ENCODE measurements around the gene PRM3.

Gene PRM3

DNA sequence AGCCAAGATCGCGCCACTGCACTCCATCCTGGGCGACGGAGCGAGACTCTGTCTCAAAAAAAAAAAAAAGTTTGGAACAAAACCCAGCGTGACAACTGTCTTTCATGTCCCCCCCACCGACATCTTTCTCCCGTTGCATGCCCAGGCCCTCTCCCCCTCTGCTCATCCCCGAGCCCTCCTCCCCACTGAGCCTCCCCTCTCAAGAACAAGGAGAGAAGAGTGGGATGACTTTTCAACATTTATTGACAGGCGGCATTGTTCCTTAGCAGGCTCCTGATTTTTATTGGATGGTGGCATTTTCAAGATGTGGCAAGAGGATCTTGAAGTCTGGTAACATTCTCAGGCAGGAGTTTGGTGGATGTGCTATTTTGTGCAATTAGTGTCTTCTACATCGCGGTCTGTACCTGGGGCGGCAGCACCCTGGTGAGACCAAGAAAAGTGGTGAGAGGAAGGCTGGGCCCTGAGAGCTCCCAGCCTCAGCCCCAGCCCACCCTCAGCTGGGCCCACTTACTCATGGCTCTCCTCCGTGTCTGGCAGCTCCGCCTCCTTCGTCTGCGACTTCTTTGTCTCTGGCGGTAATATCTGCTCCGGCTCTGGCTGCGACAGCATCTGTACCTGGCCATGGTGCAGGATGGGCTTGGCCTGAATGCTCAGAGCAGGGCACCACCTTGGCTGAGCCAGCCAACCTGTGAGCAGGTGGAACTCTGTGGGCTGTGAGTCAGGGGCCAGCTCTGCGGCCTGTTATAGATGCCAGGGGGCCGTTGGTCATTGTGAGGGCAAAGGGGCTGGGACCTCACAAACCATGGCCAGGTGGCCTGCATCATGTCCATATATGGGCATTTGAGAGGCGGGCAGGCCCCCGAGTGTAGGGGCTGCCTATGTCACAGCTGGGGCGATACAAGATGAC, 7.4 kb upstream of the PRM3 start, which contains the start of gene PRM1:
TSS of gene PRM1 (minus strand) at position 715 of the 907 bp plus-strand sequence. CDS start at position 623, 92 bp downstream.
- DNase-seq, result no peak

DNA sequence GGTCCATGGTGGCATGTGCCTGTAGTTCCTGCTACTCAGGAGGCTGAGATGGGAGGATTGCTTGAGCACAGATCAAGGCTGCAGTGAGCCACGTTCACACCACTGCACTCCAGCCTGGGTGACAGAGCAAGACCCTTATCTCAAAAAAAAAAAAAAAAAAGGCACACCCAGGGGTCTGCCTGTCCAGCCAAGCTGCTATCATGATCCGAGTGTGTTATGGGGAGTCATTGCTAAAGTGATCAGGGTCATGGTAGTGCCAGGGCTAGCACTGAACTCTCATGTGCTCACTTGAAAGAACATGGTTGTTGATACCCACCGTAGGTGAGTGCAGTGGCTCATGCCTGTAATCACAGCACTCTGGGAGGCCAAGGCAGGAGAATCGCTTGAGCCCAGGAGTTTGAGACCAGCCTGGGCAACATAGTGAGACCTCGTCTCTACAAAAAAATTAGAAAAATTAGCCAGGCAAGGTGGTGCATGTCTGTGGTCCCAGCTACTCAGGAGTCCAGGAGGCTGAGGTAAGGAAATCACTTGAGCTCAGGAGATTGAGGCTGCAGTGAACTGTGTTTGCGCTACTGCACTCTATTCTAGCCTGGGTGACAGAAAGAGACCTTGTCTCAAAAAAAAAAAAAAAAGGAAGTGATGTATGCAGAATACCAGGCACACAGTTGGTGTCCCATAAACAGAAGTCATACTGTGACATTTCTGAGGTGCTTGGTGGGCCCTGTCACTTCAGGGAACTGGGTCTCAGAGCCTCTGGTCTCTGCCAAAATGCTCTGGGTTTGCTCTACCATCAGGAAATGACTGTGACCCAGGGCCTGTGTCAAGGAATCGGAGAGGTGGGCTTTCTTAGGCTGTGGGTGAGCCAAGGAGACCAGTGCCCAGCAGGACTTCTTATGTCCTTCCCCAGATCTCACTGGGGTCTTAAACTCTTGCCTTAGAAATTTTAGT, 5.5 kb upstream of the PRM3 start:
- DNase-seq, result no peak

DNA sequence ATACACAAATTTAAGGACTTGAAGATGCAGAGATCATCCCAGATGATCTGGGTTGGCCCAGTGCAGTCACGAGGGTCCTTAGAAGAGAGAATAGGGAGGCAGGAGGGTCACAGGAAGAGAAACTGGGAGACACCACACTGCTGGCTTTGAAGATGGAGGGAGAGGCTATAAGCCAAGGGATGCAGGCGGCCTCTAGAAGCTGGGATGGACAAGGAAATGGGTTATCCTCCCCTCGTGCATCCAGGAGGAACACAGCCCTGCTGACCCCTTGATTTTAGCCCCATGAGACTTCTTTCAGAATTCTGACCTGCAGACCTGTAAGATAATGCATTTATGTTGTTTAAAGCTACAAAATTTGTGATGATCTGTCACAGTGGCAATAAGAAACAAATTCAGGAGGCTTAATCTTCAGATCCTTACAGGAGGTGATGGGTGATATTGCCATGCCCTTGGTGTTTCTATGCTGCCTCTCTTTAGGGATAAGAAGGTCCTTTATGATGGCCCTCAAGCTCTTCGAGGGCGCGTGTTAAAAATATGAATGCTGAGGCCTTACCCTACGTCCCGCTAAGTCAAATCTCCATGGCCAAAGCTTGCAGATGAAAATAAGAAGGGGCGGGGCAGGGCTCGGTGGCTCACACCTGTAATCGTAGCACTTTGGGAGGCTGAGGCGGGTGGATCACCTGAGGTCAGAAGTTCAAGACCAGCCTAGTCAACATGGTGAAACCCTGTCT, 4.3 kb upstream of the PRM3 start:
- DNase-seq, result no peak

DNA sequence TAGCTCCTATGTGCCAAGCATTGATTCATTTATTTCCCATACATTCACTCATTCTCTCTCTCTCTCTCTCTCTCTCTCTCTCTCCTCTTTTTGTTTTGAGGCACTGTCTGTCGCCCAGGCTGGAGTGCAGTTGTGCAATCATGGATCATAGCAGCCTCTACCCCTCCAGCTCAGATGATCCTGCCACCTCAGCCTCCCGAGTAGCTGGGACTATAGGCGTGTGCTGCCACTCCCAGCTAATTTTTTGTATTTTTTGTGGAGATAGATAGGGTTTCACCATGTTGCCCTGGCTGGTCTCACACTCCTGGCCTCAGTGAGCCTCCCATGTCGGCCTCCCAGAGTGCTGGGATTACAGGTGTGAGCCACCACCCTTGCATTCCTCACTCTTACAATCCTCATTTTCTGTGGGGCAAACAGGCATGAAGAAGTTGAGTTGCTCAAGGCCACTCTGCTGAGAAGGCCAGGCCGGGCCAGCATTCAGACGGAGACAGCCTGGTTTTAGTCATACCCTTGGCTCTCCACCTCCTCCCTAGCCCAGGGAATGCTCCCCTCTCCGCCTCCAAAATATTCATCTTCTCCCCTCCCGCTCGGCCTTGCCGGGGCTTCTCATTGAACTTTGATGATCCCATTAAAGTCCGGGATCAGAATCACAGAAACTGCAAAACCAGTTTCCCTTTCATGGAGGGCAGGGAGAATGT, 3.6 kb upstream of the PRM3 start:
- no peak for DNase-seq

DNA sequence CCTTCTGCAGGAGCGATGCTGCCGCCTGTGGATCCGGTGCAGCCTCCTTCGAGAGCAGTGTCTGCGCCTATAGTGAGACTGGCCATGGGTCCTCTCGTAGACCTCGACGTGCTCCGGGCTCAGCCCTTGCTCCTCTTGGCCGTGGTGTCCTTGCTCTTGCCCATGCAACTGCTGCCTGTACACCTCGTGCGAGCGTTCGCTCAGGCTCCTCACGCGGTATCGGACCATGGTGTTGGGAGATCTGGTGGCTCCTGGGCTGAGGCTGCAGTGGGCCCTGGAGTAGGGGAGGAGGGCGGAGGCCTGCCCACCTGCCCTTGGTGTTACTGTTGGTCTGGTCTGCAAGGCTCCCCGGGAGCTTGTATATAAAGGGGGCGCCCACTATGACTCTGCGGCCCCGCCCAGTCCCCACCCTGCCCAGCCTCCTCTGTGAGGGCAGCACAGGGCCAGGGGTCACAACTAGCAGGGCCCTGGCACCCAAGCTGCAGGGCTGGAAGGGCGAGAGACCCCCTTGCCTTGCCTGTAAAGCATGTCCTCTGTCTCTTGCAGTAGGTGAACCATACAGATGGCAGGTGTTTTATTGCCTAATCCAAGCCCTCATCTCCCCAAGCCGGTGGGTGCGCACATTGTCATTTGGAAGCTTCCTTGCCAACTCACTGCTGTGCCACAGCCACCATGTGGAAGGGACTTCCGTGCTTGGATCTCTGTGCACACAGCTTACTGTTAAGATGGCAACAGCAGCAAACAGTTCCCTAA, 2.9 kb upstream of the PRM3 start, which contains the start of gene PRM2:
TSS of gene PRM2 (minus strand) at position 338 of the 753 bp plus-strand sequence. CDS start at position 228, 110 bp downstream.
- no peak for DNase-seq

DNA sequence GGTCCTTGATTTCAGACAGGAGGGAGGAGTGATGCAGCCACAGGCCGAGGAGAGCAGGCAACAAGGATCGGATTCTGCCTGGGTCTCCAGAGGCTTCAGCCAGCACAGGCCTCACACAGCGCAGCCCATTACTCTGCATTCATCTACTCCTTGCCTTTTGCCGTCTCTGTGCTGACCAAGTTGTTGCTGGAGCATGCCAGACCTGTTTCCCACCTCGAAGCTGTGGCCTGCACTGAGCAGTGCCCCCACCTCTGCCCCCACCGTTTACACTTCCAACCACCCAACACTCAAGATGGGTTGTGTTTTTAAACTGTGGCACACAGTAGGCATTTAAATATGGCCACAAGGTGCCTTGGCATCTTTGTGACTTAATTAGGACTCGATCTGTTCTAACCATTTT, 1.5 kb upstream of the PRM3 start:
- no peak for DNase-seq

DNA sequence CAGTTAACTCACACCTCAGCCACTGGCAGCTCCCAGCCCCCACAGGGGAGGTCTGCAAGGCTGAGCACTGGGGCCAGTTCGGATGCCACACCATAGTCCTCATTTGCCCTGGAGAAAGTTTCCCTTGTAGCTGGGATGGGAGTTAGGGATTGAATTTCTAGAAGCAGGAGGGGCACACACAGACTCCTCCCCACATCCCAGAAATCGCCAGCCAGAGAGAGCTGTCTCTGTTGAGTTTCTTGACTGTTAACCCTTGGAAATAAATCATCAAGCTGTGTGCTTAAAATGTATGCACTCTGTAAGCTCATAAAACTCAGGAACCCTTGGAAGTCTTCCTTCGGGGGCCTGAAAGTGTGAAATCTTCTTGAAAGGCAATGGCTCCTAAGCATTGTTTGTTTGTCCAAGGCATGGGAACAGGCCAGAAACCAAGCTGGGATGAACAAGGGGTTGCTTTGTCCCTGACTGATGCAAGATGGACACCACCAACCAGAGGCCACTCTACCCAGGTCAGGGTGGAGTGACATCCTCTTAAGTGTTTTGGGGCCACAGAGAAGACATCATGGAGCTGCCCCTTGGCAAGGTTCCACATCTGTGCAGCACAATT, 394 bp upstream of the PRM3 start:
- no peak for DNase-seq

DNA sequence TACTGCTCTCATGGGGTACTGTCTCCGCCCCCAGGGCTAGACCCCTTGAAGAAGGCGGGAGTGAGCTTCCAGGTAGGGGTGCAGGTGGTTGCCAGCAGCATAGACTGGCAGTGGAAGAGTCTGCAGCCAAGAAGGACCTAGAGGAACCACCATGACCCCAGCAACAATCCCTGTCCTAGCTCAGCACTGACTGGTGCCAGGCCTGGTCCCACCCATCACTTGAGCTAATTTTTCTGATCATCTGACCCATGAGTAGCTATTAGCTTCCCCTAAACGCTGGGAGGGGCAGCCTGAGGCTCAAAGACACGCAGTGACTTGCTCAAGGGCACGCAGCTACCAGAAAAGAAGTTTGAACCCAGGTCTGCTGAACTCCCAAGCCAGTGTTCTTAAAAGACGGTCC, 945 bp downstream of the PRM3 start:
- DNase-seq, result no peak

DNA sequence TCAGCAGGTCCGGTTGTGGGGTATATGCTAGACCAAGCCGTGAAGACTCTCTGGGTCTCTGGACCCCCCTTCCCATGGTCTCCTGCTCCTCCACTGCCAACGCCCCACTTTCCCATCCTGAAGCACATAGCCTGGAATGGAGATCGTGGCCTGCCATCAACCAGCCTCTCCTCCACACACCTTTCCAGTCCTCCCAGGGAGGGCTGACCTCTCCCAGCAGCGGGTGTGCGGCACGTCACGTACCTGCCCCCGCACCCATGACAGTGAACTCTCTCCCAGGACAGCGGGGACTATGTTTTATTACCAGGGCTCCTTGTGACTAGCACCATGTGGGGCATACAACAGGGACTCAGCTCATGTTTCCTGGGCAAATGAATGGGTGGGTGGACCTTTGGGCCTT, 1.8 kb downstream of the PRM3 start:
- no peak for DNase-seq

DNA sequence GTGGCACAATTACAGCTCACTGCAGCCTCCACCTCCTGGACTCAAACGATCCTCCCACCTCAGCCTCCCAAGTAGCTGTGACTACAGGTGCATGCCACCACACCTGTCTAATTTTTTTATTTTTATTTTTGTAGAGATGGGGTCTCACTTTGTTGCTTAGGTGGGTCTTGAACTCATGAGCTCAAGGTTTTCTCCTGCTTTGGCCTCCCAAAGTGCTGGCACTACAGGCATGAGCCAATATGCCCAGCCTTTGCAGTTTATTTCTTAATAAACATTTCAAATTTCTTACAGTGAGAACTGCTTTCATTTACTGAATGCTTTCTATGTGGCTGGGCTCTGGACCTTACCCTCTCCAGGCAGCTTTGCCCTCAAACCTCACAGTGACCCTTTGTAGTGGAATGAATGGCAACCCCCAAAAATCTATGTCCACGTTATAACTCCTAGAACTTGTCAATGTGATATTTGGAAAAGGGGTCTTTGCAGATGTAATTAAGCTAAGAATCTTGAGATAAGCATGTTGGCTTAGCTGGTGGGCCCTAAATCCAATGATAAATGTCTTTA, 2.7 kb downstream of the PRM3 start:
- DNase-seq, result no peak

DNA sequence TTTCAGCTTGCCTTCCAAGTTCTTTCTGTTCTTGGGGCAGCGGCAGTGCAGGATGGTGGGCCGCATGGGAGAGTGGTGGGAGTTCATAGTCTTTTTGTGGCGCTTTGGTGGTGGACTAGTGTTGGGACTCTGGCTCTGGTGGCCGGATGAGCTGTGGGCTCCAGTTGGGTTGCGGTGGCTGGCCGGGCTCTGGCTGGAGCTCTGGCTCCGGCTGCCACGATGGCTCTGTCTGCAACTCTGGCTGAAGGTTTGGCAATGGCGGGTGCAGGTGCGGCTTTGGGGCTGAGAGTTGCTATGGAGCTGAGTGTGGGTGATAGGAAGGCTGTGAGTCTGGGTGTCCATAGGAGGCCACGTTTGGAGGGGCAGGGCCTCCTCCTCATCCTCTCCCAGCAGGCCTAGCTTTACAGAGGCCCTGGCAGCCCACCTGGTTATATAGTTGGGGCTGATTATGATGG, 4.5 kb downstream of the PRM3 start, which contains the start of gene TNP2:
TSS of gene TNP2 (minus strand) at position 405 of the 455 bp plus-strand sequence. CDS start at position 342, 63 bp downstream.
- DNase-seq, result no peak

DNA sequence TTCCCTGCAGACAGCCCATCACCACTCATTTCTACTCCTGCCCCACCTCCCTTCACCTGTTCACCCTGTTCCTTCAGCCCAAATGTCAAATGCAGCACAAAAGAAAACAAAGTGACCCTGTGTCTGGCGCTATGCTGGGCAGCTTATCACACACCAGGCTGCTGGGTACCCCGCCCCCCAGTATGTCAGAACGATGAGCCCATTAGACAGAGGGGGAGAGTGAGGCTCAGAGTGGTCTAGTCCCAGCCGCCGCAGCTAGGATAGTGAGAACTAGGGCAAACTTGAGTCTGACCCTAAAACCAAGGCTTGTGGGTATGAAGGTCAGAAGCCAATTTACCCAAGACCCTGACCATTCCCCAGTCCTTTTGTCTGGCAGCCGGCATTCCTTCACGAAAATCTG, 8.3 kb downstream of the PRM3 start:
- DNase-seq, result no peak

DNA sequence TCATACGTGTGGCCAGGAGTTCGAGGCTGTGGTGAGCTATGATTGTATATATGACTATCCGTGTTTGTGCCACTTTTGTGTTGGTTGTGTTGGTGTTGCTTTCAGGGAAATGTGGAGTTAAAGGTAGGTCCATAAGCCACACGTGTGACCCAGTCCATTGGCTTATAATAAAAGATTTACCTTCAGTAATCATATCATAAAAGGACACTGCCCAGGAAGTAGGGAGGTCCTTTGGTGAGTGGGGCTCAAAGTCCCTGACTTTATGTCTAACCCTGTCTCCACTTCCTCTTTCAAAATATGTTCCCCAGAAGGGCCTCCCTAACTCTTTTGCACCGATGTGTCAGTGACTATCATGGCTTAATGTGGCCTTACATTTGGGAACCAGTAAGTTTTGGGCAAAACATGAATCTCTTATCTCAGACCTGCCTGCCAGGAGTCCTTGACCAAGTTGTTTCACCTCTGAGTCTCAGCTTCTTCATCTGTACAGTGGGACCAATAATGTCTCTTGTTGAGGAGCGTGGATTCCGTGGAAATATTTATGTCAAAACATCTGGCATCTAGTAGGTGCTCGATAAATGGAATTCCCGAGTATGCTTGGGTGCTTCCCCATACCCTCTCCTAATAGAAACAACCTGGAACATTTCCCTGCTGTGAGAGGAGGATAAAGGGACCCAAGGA, 9.1 kb downstream of the PRM3 start:
- no peak for DNase-seq

DNA sequence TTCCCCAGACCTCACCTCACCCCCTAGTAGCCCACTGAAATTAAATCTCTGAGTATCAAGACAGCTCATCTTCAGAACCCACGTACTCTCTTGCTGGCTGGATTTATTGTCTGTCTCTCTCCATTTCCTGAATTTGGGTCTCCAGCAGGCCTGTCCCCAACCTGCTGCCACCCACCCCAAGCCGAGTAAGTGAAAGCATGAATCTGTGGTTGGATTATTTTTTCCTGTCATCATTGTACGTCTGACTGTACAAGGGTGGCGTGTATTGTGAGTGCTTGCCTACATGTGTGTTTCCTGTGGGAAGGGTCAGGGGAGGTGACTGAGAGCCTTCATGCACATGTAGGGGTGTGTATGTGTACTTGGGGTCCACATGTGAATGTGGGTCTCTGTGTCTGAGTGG, 9.7 kb downstream of the PRM3 start:
- no peak for DNase-seq

DNA sequence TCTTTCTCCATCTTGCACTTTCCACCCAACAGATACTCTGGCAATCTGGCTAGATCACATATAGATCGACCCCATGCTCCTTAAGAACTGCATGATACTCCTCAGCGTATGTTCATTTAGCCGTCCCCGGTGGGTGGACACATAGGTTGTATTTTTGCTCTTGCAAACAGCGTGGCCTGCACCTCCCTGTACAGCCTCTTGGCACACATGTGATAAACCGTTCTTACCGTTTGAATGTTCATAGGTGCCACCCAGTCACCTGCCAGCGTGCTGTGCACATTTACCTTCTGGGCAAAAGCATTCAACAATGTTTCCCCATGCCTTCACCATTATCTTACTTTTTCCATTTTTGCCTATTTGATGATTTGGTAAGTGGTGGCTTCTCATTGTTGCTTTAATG, 10.5 kb downstream of the PRM3 start:
- DNase-seq, result no peak

DNA sequence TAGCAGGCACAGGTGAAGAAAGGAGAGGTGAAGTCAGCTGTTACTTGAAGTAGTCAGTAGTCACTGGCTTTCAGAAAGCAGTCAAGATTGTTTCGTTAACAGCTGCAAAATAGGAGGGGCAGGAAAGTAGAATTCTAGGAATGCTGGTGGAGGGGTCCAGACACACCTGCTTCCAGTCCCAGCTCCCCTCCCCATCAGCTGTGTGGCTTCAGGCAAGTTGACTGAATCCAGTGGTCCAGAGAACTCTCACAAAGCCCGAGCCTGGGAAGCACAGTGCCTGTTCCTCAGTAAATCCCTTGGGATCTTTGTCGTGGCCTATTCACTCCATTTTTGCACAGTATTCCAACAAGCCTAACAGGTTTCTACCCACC, 12.8 kb downstream of the PRM3 start:
- DNase-seq, result no peak

DNA sequence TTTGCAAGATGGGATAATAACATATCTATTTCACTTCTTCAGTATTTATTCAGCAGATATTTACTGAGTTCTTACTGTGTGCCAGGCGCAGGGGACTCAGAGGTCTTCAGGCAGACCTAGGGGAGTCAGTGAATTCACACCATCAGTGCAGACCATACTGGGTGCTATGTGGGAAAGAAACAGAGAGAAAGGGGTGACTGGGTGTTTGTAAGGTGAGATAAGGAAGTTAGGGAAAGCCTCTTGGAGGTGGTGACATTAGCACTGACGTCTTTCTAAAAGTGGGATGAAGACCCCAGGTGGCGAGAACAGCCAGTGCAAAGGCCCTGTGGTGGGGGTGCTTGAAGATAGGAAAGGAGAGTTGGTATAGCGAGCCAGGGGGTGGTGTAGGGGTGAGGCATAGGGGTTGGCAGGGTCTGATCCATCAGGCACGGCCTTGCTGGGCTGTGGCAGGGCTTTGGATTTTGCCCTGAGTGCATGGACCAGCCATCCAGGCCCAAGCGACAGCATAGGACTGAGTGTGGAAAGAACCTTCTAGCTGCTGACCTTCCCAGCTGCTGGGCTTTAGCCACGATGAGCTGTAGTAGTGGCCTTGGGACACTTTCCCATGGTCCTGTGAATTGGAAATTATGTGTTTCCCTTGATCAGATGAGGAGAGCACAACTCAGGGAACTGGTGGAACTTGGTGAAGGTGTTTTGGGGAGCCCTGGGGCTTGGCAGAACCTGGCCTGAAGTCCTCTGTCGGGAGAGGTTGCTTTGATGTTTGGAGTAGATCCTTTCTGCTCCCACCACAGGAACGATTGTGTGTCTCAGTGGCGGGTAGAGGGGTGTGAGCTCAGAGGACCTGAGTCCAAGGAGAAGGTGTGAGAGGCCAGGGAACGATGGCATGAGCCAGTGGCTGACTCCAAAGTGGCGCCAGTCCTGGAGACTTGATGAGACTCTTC, 13.5 kb downstream of the PRM3 start:
- no peak for DNase-seq
